ENCODE data around the gene CMIP.

DNA sequence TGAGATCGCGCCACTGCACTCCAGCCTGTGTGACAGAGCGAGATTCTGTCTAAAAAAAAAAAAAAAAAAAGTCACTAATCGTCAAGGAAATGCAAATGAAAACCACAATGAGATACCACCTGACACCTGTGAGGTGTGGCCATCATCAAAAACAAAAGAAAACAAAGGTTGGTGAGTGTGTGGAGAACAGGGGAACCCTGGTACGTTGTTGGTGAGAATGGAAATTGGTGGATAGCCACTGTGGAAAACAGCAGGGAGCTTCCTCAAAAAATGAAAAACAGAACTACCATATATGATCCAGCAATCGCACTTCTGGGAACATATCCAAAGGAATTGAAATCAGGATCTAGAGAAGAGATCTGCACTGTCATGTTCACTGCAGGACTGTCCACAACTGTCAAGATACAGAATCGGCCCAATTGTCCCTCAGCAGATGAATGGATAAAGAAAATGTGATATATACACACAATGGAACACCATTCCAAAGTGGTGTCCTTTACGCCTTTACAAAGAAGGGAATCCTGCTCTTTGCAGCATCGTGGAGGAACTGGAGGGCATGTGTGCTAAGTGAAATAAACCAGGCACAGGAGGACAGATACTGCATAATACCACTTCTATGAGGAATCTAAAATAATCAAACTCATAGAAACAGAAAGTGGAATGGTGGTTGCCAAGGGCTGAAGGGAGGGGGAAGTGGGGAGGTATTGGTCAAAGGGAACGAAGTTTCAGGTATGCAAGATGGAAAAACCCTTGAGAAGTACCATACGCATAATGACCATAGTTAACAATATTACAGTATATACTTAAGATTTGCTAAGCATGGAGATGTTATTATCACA, 271.0 kb downstream of the CMIP start:
- no peak for TF ChIP-seq SP1 (IDR thresholded peaks at IDR 0.05)
- TF ChIP-seq CTBP1 (IDR thresholded peaks at IDR 0.05; ENCODE audit: borderline replicate concordance): no peak
- TF ChIP-seq BHLHE40 (IDR thresholded peaks at IDR 0.05; ENCODE audit: borderline replicate concordance): no peak
- TF ChIP-seq FOXM1 (IDR thresholded peaks at IDR 0.05; ENCODE audit: borderline replicate concordance): no peak
- TF ChIP-seq FOXK2 (IDR thresholded peaks at IDR 0.05): no peak
- no peak for TF ChIP-seq NFRKB (IDR thresholded peaks at IDR 0.05)
